Loucy (cell line): ENCODE measurements around the gene LCK.

ENCODE experiments used
- EZH2phosphoT487 ChIP-seq: fragments of 200-600 bp; IDR thresholded peaks from 2 replicates; pipeline ENCODE4 v1.6.1; 2018; ENCODE audit warnings: antibody characterized with exemption, mild to moderate bottlenecking, moderate library complexity, borderline replicate concordance
- TF ChIP-seq, protein P1 (sequence below): fragments of 200-600 bp; sonication (generic); conservative IDR thresholded peaks from 2 replicates; pipeline ENCODE4 v1.5.1; 2014; ENCODE audit warnings: mild to moderate bottlenecking, antibody characterized with exemption, low read length

GRCh38 chr1:32247983-32248889 is 2.8 kb upstream of the LCK start:
- TF ChIP-seq, protein P1, sequence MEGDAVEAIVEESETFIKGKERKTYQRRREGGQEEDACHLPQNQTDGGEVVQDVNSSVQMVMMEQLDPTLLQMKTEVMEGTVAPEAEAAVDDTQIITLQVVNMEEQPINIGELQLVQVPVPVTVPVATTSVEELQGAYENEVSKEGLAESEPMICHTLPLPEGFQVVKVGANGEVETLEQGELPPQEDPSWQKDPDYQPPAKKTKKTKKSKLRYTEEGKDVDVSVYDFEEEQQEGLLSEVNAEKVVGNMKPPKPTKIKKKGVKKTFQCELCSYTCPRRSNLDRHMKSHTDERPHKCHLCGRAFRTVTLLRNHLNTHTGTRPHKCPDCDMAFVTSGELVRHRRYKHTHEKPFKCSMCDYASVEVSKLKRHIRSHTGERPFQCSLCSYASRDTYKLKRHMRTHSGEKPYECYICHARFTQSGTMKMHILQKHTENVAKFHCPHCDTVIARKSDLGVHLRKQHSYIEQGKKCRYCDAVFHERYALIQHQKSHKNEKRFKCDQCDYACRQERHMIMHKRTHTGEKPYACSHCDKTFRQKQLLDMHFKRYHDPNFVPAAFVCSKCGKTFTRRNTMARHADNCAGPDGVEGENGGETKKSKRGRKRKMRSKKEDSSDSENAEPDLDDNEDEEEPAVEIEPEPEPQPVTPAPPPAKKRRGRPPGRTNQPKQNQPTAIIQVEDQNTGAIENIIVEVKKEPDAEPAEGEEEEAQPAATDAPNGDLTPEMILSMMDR, result peak; percentile 82
- TF ChIP-seq EZH2phosphoT487, result no peak
